ENCODE measurements around the gene S1PR5. TPM values are rescaled to one million over a fixed set of nuclear protein-coding genes. Genes with fewer than 3 reads are reported as not detected.
"Not testable (repeated sequence)": the region's sequence is repeated elsewhere in the genome, so short reads cannot be mapped to it uniquely, and the experiment has no call there.

The S1PR5 gene
- polyA plus RNA-seq, 10 donors: 0.95 to 2.9 (median 1.2) TPM

DNA sequence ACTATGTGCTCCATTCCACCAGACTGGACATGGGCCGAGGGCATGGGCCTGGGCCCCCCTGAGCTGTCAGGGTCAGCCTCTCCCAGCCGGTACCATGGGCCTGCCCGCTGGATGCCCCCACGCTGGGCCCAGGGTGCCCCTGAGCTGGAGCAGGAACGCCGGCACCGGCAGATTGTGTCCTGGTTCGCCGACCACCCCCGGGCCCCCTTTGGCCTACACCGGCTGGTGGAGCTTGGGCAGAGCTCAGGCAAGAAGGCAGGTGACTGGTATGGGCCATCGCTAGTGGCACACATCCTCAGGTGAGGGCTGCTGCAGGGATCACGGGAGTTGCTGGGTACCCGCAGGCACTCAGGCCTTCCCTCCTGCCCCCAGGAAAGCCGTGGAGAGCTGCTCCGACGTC is 29.6 kb upstream of the S1PR5 start:
- DNase-seq: no peak

DNA sequence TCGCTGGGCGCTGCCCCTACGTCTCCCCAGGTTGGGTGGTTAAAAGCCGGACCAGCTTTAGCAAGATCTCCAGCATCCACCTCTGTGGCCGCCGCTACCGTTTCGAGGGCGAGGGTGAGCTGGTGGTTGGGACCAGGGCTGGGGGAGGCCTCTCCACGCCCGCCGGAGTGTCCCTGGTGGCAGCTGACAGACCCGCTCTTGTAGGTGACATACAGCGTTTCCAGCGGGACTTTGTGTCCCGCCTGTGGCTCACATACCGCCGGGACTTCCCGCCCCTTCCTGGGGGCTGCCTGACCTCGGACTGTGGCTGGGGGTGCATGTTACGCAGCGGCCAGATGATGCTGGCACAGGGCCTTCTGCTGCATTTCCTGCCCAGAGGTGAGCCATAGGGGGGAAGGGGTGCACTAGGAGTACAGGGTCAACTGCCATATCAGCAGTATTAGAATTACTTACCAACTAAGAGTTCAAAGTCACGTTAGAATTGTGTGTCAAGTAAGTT is 27.6 kb upstream of the S1PR5 start:
- no peak for DNase-seq

DNA sequence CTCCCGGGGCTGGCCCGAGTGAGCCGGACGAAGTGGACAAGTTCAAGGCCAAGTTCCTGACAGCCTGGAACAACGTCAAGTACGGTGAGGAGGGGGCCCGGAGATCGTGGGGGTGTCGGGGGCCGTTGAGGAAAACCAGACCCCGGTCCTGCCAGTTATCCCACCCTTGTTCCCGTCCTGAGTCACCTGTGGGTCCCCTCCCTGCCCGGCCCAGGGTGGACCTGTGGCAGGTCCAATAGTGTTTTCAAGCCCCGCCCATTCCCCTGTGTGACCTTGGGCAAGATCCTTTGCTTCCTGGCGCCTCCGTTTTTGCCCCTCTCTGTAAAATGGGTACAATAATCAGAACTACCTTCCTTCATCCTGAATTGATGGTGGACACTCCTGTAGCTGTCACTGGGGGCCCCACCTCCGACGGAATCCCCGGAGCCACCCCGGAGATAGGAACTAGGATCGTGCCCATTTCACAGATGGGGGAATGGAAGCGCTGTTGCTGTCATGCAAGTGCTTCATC is 27.1 kb upstream of the S1PR5 start:
- DNase-seq: peak in 1 of 3 donors; percentile 36

DNA sequence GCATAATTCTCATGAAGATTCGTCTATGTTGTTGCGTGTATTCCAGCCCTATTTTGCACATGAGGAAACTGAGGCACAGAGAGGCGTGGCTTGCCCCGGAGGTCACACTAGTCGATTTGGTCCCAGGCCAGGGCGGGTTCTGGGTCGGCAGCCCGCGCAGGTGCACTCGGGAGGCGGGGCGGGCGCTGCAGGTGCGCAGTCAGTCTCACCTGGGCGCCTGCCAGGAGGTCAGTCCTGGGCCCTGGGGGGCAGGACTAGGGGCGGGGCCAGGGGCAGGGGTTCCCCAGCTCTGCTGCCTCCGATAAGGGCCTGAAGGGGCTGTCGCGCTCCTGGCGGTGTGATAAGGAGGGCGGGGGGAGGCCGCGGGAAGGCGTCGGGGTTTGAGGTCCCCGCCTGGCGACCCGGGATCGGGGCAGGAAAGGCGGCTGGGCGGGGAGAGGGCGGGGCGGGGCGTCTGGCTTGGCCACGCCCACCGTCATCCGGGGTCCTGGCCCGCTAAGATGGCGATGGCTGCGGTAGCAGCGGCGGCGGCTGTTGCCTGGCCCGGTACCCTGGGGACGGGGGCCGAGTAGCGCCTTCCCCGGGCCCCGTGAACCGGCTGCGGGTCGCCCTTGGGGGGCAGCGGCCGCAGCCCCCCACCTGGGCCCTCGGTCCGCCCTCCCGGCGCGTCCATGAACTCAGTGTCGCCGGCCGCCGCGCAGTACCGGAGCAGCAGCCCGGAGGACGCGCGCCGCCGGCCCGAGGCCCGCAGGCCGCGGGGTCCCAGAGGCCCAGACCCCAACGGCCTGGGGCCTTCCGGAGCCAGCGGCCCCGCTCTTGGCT is 26.4 kb upstream of the S1PR5 start, which contains the start of gene ATG4D:
ATG4D (plus strand) TSS at position 485 of the 822 bp plus-strand sequence; CDS start at position 672, 187 bp downstream.
- peak; percentile 60 to 90 (median 75) for DNase-seq

GRCh38 chr19:10543059-10543419 is 25.8 kb upstream of the S1PR5 start:
- DNase-seq: no peak

DNA sequence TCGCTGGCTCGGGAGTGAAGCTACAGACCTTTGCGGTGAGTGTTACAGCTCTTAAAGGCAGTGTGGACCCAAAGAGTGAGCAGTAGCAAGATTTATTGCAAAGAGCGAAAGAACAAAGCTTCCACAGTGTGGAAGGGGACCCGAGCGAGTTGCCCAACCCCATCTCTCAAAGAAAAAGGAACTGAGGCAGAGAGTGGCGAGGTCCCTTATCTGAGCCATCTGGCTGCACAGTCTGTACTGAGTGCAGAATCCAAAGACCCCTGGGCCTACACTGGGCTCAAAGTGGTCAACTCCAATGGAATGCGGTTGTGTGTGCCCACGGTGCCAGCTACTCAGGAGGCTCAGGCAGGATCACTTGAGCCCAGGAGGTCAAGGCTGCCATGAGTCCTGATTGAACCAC is 21.8 kb upstream of the S1PR5 start:
- DNase-seq: not testable (repeated sequence)

DNA sequence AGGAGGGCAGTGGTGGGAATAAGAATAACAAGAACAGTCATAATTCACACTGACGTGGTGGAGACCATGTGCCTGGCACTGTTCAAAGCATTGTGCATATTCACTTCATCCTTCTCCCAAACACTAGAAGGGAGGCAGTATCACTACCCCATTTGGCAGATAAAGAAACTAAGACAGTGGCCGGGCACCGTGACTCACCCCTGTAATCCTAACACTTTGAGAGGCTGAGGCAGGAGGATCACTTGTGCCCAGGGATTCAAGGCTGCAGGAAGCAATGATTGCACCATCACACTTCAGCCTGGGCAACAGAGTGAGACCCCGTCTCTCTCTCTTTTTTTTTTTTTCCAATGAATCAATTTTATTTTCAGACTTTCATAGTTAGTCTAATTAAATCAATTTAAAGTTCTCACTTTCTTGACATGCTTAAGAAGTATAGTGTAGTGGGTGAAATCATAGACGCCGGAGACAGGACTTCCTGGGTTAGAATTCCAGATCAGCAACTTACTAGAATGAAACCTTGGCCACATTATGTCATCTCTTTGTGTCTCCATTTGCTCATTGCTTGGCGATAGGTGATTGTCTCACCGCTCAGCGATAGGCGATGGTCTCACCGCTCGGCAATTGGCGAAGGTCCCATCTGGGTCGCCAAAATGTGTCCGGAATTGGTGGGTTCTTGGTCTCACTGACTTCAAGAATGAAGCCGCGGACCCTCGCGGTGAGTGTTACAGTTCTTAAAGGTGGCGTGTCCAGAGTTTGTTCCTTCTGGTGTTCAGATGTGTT is 21.1 kb upstream of the S1PR5 start:
- DNase-seq: no peak

DNA sequence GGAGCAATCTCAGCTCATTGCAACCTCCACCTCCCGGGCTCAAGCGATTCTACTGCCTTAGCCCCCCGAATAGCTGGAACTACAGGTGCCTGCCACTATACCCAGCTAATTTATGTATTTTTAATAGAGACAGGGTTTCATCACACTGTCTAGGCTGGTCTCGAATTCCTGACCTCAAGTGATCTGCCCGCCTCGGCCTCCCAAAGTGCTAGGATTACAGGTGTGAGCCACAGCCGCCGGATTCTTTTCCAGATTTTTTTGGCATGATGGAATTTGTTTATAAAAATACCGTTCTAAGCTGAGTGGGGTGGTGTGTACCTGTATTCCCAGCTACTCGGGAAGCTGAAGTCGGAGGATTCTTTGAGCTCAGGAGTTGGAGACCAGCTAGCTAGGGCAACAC is 20.4 kb upstream of the S1PR5 start:
- no peak for DNase-seq

GRCh38 chr19:10535613-10536012 is 18.4 kb upstream of the S1PR5 start:
- DNase-seq: no peak

DNA sequence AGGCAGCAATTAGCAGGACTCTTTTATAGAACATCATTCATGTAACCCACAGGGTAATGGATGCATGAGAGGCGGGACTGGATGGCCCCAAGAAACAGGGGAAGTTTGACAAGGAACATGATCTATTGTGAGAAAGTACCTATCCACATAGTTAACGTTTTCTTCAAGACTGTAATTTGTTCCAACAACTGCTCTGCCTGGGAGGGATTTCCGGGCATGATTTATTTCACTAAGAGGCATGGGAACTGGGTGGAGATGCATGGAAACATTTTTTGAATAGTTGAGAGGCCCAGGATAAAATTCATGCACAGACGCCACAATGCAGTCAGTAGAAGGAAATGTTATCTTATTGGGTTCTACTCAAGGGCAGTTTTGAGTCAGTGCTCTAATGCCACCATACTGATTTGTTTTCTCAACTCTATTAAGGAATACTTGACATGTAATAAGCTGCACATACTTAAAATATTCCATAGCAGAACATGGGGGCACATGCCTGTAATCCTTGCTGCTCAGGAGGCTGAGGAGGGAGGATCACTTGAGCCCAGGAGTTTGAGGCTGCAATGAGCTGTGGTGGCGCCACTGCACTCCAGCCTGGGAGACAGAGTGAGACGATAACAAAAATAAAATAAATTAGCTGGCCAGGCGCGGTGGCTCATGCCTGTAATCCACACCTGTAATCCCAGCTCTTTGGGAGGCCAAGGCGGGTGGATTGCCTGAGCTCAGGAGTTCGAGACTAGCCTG is 16.6 kb upstream of the S1PR5 start:
- peak in 1 of 3 donors; percentile 70 for DNase-seq

- DNase-seq: no peak
These were observed 15.2 kb upstream of the S1PR5 start for GRCh38 chr19:10532457-10532856.

DNA sequence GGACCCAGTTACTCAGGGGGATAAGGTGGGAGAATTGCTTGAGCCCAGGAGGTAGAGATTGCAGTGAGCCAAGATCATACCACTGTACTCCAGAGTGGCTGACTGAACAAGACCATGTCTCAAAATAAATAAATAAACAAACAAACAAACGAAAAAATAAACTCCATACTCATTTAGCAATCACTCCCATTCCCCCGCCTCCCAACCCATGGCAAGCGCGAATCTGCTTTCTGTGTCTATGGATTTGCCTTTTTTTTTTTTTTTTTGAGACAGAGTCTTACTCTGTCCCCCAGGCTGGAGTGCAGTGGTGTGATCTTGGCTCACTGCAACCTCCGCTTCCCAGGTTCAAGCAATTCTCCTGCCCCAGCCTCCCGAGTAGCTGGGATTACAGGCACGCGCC is 9.6 kb upstream of the S1PR5 start:
- DNase-seq: not testable (repeated sequence)

DNA sequence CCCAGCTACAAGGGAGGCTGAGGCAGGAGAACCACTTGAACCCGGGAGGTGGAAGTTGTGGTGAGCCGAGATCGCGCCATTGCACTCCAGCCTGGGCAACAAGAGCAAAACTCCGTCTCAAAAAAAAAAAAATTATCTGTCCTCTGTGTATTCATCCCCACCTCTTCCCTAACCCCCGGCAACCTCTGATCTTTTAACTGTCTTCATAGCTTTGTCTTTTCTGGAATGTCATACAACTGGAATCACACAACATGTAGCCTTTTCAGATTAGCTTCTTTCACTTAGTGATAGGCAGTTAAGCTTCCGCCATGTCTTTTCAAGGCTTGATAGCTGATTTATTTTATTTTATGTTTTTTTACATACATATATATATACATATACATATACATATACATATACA is 8.4 kb upstream of the S1PR5 start:
- DNase-seq: no peak

DNA sequence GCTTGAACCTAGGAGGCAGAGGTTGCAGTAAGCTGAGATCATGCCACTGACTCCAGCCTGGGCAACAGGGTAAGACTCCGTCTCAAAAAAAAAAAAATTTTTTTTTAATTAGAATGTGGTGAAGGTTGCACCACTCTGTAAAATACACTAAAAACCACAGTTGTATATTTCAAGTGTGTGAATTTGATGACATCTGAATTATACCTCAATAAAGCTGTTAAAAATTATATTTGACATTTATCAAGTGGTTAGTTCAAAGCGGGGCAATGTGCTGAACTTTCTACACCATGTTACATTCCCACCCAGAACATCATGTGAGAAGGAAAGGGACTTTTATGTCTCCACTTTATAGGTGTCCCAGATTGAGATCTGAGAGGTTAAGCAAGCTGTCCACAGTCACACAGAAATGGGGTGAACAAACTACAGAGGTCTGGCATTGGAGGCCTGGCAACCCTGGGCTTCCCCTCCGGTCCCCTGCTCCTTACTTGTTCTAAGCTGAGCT is 5.9 kb upstream of the S1PR5 start:
- DNase-seq: no peak

DNA sequence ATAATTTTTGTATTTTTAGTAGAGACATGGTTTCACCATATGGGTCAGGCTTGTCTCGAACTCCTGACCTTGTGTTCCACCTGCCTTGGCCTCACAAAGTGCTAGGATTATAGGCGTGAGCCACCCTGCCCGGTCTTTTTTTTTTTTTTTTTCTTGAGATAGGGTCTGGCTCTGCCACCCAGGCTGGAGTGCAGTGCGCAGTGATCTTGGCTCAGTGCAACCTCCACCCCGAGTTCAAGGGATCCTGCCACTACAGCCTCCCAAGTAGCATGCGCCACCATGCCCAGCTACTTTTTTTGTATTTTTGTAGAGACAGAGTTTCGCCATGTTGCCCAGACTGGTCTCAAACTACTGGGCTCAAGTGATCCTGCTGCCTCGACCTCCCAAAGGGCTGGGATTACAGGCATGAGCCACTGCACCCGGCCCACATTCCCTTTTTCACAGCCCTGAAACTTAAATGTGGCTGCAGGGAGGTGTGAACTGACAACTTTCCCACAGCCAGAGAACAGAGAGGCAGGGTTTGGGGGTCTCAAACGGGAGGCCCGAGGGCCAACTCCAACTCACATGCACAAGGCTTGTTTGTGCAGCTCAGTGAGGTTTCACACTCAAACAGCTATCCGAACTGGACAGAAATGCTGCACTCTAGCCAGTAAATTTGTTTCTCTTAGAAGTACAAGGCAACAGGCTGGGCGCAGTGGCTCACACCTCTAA is 4.4 kb upstream of the S1PR5 start:
- DNase-seq: no peak

GRCh38 chr19:10520652-10521318 is 3.5 kb upstream of the S1PR5 start:
- no peak for DNase-seq

- no peak for DNase-seq
These were observed 2.2 kb upstream of the S1PR5 start for GRCh38 chr19:10519421-10519820.

GRCh38 chr19:10518444-10519361 is 1.5 kb upstream of the S1PR5 start:
- no peak for DNase-seq

DNA sequence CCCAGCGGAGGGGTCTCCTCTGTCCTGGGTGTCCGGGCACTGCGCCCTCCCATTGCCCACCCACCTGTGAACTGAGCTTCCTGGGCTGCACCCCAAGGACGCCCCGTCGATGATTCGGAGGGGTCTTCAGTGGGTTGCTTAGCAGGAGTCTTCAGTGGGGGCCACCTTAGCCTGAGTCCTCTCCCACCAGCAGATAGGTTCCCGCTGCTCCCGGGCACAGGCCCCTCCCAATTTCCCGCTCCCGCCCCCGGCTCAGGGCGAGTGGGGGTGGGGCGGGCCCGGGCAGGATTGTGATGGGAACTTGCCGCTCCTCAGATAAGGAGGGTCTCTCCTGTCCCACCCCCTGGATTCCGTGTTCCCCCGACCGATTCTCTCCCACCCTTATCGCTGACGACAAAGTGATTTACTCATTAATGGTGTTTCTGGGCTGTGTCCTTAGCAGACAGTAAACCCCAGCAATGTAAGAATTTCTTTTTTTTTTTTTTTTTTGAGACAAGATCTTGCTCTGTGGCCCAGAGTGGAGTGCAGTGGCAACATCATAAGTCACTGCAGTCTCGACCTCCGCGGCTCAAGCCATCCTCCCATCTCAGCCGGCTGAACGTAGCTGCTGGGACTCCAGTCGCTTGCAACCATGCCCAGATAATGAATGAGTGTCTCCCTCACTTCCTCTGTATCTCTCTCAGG is 655 bp upstream of the S1PR5 start:
- DNase-seq: peak in 1 of 3 donors; percentile 45

Measured in muscle of back (tissue), 11 donors.